OCI-LY3 (cell line): ENCODE measurements around the gene LRP1B.

ENCODE experiments used
- CTCF ChIP-seq: fragments of 200-600, 300-600 bp; sonication (generic); IDR thresholded peaks from 2 replicates; pipeline ENCODE4 v1.5.1; 2014; ENCODE audit warnings: antibody characterized with exemption, low read length, low read depth
- EZH2phosphoT487 ChIP-seq: fragments of 200-600 bp; shearing (Covaris generic); IDR thresholded peaks from 2 replicates; pipeline ENCODE4 v1.6.1; 2018; ENCODE audit warnings: antibody characterized with exemption, mixed run types, low read depth

- TF ChIP-seq CTCF (no peak), EZH2phosphoT487 (no peak)
Observed at GRCh38 chr2:141848191-141848590, 282.6 kb downstream of the LRP1B start.
